Activated B cell treated with CpG ODN at 0.5 μM for 24 hours (primary cell): ENCODE results near the gene MDN1. TPM values are rescaled to one million over a fixed set of nuclear protein-coding genes. Genes with fewer than 3 reads are reported as not detected.
A peak's percentile ranks its signal among the peaks of the same experiment; 100 is the strongest.

Experiments
- ATAC-seq: fragments of 200-7000 bp; cut with Tn5 transposase; one replicate; pipeline ENCODE4 v1.10.0; 2021; ENCODE audit warnings: low read depth, mild to moderate bottlenecking, moderate library complexity
- CTCF ChIA-PET: fragments of 350-600 bp; sonication (Branson Sonifier 250); formaldehyde crosslinking; loops from one replicate; lab custom pipeline; 2021; ENCODE audit warnings: antibody characterized with exemption; lab: Charles Lee
- POLR2A ChIA-PET: fragments of 350-600 bp; sonication (Branson Sonifier 250); formaldehyde crosslinking; loops from one replicate; lab custom pipeline; 2021; ENCODE audit warnings: antibody characterized with exemption; lab: Charles Lee
- DNase-seq: peaks from one replicate; pipeline ENCODE4 v3.0.0; 2022
- H3K27ac Mint-ChIP-seq: one replicate; pipeline ENCODE4 v1.8.0; 2020; ENCODE audit warnings: mixed read lengths
- H3K27me3 Mint-ChIP-seq: one replicate; pipeline ENCODE4 v1.8.0; 2021; ENCODE audit warnings: mixed read lengths
- H3K36me3 Mint-ChIP-seq: one replicate; pipeline ENCODE4 v1.8.0; 2021; ENCODE audit warnings: low read depth, mixed read lengths
- H3K4me1 Mint-ChIP-seq: one replicate; pipeline ENCODE4 v1.8.0; 2021; ENCODE audit warnings: mixed read lengths
- H3K4me3 Mint-ChIP-seq: one replicate; pipeline ENCODE4 v1.8.0; 2020; ENCODE audit warnings: mild to moderate bottlenecking, mixed read lengths
- H3K9me3 Mint-ChIP-seq: one replicate; pipeline ENCODE4 v1.8.0; 2020; ENCODE audit warnings: mixed read lengths
- intact Hi-C: fragments of 100-400 bp; cut with micrococcal nuclease; formaldehyde crosslinking; loops from one replicate; pipeline ENCODE4 v1.15.1; 2024
- total RNA-seq: library from RNA; stranded (reverse); gene quantifications from 2 replicates; pipeline ENCODE4 v1.2.3, GENCODE V29; 2022
- TF ChIP-seq, protein P1 (sequence below): fragments of 200-600 bp; IDR thresholded peaks from one replicate; pipeline ENCODE4 v1.8.0; 2022; ENCODE audit warnings: antibody characterized with exemption, mild to moderate bottlenecking

MDN1 gene
- total RNA-seq, 1 donor from 2014 or later, result 65.4 TPM

DNA sequence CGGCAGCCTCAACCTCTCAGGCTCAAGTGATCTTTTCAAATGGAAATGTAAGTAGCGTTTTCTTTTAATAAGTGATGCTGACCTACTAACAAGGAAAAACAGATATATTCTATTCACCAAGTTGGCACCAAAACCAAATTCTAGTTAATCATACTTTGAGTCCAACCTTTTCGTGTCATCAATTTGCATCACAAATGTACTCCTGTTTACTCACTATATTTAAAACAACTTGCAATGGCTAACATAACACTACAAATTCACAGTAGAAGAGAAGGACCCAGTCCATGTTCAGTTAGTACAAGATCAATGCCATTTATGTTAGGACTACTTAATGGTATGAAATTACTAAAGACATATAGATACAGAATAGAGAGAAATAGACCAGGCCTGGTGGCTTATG is 50.0 kb downstream of the MDN1 start:
- DNase-seq (no peak), ATAC-seq (no peak)
- Mint-ChIP-seq H3K27me3 (no peaks in the 10 kb centered on the region), H3K4me3 (no peak overlapping the region), H3K36me3 (peaks cover 76% of the 10 kb centered on the region), H3K27ac (no peak overlapping the region), H3K9me3 (no peaks in the 10 kb centered on the region), H3K4me1 (peaks cover 4% of the 10 kb centered on the region)
- CTCF ChIA-PET, result no interaction called here
- intact Hi-C loops, result no loop called here
- POLR2A ChIA-PET, result no interaction called here
- TF ChIP-seq, protein P1, sequence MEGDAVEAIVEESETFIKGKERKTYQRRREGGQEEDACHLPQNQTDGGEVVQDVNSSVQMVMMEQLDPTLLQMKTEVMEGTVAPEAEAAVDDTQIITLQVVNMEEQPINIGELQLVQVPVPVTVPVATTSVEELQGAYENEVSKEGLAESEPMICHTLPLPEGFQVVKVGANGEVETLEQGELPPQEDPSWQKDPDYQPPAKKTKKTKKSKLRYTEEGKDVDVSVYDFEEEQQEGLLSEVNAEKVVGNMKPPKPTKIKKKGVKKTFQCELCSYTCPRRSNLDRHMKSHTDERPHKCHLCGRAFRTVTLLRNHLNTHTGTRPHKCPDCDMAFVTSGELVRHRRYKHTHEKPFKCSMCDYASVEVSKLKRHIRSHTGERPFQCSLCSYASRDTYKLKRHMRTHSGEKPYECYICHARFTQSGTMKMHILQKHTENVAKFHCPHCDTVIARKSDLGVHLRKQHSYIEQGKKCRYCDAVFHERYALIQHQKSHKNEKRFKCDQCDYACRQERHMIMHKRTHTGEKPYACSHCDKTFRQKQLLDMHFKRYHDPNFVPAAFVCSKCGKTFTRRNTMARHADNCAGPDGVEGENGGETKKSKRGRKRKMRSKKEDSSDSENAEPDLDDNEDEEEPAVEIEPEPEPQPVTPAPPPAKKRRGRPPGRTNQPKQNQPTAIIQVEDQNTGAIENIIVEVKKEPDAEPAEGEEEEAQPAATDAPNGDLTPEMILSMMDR, result no peak

DNA sequence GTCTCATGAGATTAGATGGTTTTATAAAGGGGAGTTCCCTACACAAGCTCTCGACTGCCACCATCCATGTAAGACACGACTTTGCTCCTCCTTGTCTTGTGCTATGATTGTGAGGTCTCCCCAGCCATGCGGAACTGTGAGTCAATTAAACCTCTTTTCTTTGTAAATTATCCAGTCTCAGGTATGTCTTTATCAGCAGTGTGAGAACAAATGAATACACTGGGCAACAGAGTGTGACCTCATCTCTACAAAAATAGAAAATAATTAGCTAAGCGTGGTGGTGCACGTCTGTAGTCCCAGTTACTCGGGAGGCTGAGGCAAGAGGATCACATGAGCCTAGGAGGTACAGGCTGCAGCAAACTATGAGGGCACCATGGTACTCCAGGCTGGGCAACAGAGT is 51.3 kb downstream of the MDN1 start:
- ChIA-PET CTCF (interaction anchor here (0.8 kb wide), 1 partner anchor 416 kb away, joined by 3 read pairs; no protein-coding TSS in a partner anchor), POLR2A (interaction anchor here (1.2 kb wide), 1 partner anchor 26 kb away, joined by 3 read pairs; no protein-coding TSS in a partner anchor)
- H3K27ac Mint-ChIP-seq, result peak overlapping the region; percentile 16
- ATAC-seq (peak; percentile 40), DNase-seq (no peak)
- H3K9me3 Mint-ChIP-seq, result no peaks in the 10 kb centered on the region
- TF ChIP-seq, protein P1, result no peak
- H3K27me3 Mint-ChIP-seq, result no peaks in the 10 kb centered on the region
- H3K36me3 Mint-ChIP-seq, result peaks cover 70% of the 10 kb centered on the region
- H3K4me1 Mint-ChIP-seq, result peaks cover 4% of the 10 kb centered on the region
- H3K4me3 Mint-ChIP-seq, result no peak overlapping the region
- intact Hi-C loops, result no loop called here

GRCh38 chr6:89763550-89763949 is 56.0 kb downstream of the MDN1 start:
- TF ChIP-seq, protein P1, result no peak
- Mint-ChIP-seq H3K27me3 (no peaks in the 10 kb centered on the region), H3K4me1 (peaks cover 4% of the 10 kb centered on the region), H3K4me3 (no peak overlapping the region), H3K27ac (no peak overlapping the region), H3K36me3 (peaks cover 55% of the 10 kb centered on the region), H3K9me3 (no peaks in the 10 kb centered on the region)
- no peak for DNase-seq
- intact Hi-C loops, result no loop called here
- ChIA-PET CTCF (no interaction called here), POLR2A (interaction anchor here (0.6 kb wide), 1 partner anchor 1051 kb away, joined by 3 read pairs; no protein-coding TSS in a partner anchor)
- ATAC-seq, result no peak

- no peaks in the 10 kb centered on the region for H3K27me3 Mint-ChIP-seq
- H3K4me1 Mint-ChIP-seq, result no peaks in the 10 kb centered on the region
- H3K4me3 Mint-ChIP-seq, result no peak overlapping the region
- H3K9me3 Mint-ChIP-seq, result no peaks in the 10 kb centered on the region
- intact Hi-C loops, result no loop called here
- TF ChIP-seq, protein P1, result no peak
- H3K27ac Mint-ChIP-seq, result no peak overlapping the region
- ATAC-seq (no peak), DNase-seq (no peak)
- H3K36me3 Mint-ChIP-seq, result peaks cover 70% of the 10 kb centered on the region
- ChIA-PET CTCF (no interaction called here), POLR2A (no interaction called here)
Observed at GRCh38 chr6:89758830-89759229, 60.8 kb downstream of the MDN1 start.

DNA sequence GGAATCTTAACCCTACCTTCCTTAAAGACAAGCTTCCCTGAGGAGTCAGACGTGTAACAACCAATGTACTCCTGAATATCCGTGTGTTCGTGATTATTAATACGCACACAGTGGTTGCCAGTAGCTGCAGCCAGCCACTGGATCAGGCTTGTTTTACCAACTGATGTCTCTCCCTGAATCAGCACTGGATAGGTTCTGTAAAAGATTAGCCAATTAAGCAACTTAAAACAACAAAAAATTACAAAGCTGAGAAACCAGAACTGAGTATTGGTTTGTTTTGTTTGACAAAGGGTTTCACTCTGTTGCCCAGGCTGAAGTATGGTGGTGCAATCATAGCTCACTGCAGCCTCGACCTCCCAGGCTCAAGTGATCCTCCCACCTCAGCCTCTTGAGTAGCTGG is 69.3 kb downstream of the MDN1 start:
- H3K4me1 Mint-ChIP-seq, result no peaks in the 10 kb centered on the region
- no peaks in the 10 kb centered on the region for H3K27me3 Mint-ChIP-seq
- ATAC-seq, result no peak
- H3K4me3 Mint-ChIP-seq, result no peak overlapping the region
- H3K36me3 Mint-ChIP-seq, result peaks cover 80% of the 10 kb centered on the region
- intact Hi-C loops, result no loop called here
- POLR2A ChIA-PET, result no interaction called here
- no peak for DNase-seq
- TF ChIP-seq, protein P1, result no peak
- no peak overlapping the region for H3K27ac Mint-ChIP-seq
- no peaks in the 10 kb centered on the region for H3K9me3 Mint-ChIP-seq
- CTCF ChIA-PET, result no interaction called here
